Activated T-helper 1 cell treated with anti-CD3 and anti-CD28 coated beads, Interleukin-2, amount 50 U/mL, for 16 hours (primary cell): ENCODE measurements around the gene AFF1.
"Not testable (repeated sequence)": the region's sequence is repeated elsewhere in the genome, so short reads cannot be mapped to it uniquely, and the experiment has no call there.

ENCODE experiments used
- DNase-seq, 2 donors: peaks; one replicate each; pipeline ENCODE4 v3.0.0-alpha.2; 2020; ENCODE audit warnings: low read depth in 1 of 2, low spot score in 1 of 2

AFF1 gene

GRCh38 chr4:87076690-87077358 lies 142.0 kb downstream of the AFF1 start:
- DNase-seq, result no peak

- no peak for DNase-seq
These were observed 143.2 kb downstream of the AFF1 start for GRCh38 chr4:87077914-87078585.

GRCh38 chr4:87078987-87079486 lies 144.2 kb downstream of the AFF1 start:
- DNase-seq, result no peak

- no peak for DNase-seq
These were observed 145.2 kb downstream of the AFF1 start for GRCh38 chr4:87079967-87080366.

DNA sequence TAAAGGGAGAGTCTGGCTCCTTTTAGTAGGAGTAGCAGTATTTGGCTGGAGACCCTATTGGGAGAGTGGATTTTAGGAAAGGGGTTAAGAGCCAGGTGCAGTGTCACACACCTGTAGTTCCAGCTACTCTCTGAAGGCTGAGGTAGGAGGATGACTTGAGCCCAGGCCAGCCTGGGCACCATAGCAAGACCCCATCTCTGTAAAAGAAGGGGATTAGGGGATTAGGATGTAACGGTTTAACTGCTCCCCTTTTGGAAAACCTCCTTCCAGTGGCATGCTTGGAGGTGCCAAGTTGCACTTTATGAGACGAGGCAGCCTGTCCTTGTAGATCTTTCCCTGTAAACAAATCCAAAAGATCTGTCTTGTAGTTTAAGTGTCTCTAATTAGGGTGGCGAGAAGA lies 145.7 kb downstream of the AFF1 start:
- no peak for DNase-seq

DNA sequence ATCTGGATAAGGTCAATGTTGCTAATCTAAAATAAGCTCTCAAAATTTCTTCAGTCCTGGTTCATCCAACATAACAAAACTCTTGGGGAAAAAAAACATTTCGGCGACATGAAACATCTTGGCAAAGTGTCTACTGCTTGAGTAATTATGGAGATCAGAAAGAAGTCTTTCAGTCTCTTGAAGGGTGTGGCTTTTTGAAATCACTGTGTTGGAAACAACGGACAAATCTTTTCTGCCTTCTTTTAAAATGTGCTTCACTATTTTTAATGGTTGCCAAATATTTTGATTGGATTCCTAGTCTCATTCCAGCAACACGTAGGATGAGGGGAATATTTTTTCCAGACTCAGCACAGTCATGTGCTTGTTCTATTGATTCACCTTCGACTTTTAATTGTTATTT lies 147.0 kb downstream of the AFF1 start:
- no peak for DNase-seq

- DNase-seq, result not testable (repeated sequence)
These were observed 150.9 kb downstream of the AFF1 start for GRCh38 chr4:87085732-87086131.

- DNase-seq, result no peak
These were observed 151.5 kb downstream of the AFF1 start for GRCh38 chr4:87086143-87086805.

DNA sequence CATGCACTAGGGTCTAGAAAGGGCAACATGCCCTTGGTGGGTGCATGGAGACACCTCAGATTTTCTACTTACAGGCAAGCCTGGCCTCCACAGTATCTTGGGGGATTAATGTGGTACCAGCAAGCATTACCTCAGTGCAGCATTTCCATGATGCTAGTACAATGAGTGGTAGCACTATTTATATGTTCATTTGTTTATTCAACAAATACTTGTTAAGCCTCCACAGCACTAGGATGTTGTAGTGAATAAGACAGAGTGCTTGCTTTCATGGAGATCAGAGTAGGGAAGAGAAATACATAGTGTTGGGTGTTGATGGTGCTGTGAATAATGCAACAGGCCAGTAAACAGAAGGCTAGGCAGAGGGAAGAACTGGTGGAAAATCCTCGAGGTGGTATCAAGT lies 152.2 kb downstream of the AFF1 start:
- DNase-seq, result no peak

DNA sequence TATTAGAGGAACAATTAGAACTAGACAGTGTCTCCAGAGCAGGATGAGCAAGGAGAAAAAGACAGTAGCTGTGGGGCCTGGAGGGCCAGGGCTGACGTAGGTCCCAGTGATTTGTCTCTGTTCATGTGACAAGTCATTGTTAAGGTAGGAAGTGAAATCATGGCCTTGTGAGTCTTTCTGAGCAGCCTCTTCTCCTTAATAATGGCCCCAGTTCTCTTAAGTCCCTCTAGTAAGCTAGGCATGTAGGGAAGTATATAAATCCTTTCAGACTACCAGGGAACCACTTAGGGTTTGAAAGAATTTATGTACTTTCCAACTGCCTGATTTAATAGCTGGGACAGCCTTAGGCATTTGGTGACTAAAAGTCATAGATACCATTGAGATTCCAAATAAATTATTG lies 152.6 kb downstream of the AFF1 start:
- DNase-seq, result no peak

GRCh38 chr4:87088186-87088585 lies 153.4 kb downstream of the AFF1 start:
- no peak for DNase-seq

- DNase-seq, result no peak
These were observed 154.6 kb downstream of the AFF1 start for GRCh38 chr4:87089368-87089767.

DNA sequence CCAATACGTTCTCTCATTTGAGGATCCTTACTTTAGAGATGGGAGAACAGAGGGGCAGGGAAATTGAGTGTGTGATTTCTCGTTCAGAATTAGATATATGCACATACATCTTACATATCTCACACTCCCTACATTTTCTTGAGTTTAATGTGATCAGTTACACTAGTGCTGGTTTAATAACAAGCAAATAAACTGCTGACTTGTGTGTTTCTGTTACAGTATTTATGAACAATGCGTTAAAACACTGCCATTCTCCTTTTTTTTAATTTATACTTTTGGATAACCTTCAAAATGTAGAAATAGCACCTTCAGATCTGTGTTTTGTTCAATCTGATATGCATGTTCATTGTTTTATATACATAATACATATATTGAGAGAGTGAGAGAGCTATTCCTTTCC lies 155.5 kb downstream of the AFF1 start:
- DNase-seq, result no peak

DNA sequence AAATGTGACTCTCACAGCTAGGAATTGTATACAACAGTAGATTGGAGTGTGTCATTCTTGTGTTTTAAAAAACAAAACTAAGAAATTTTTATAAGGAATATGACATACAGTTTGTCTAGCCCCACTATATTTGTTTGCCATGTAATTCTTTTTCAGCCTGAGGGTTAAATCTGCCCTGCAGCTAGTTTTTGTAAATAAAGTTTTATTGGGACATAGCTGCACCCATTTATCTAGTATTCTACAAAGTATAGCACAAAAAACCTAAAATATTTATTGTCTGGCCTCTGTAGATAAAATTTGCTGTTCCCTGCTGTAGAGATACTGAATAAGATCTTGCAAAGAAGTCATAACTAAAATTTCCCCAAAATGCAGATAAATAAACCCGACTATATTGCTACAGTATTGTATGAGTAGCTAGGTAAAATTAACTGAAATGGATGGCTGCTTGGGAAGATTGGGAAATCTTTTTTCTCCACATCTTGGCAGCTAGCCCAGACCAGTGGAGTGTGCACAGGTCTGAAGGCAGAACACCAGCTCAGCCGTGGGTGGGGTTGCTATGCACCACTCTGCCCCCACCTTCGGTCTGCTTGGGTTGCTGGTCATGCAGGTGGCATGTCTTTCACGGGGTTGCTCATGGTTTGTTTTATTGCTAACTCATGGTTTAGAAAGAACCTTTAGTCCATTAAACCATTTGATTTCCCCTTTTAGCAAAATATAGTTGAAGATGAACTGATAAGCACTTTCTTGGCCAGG lies 157.8 kb downstream of the AFF1 start:
- DNase-seq, result no peak

DNA sequence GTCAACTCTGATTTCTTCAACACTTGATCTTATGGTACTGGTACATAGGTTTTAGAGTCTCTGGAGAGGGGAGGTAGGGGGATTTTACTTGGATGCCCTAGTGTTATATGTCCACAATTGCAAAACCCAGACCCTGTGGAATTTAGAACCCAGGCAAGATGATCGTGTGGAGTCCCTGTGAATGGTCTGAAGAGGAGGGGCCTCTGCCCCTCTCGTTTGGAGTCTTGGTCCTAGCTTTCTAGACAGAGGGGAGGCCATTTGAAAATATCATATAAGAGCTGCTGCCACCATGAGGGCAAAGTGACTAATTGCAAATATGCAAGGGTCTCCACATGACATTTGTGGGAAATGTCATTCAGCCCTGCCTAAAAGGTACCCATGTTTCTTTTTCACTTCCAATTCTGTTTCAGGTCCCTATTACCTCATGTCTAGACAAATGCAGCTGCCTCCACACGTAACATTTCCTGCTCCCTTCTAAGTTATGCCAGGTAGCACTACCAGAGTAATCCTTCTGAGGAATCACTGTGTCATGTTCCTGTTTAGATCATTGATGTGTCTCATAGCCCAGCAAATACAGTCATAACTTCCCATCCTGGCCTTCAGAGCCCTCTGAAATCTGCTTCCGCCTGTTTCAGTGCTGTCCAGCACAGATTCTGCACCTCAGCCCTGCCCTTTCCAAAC lies 158.8 kb downstream of the AFF1 start:
- peak in 1 of 2 donors; percentile 7 for DNase-seq

- DNase-seq, result no peak
These were observed 162.3 kb downstream of the AFF1 start for GRCh38 chr4:87097075-87097474.

DNA sequence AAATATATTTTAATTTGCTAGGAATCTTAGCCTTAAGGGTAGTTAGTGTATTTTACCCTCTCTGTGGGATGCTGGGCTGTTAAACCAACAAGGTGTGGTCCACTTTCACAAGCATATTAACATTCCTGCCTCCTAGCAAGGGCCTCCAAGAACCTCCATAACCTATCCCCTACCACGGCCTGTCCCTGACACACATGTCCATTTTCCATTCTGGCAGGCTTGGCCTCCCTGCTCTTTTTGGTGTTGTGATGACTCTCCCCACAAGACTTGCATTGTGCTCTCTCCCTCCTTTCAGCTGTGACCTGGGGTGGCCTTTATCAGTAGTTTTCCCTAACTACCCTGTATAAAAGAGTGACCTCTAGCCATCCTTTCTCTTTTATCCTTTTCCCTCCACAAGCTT lies 165.4 kb downstream of the AFF1 start:
- DNase-seq, result no peak

DNA sequence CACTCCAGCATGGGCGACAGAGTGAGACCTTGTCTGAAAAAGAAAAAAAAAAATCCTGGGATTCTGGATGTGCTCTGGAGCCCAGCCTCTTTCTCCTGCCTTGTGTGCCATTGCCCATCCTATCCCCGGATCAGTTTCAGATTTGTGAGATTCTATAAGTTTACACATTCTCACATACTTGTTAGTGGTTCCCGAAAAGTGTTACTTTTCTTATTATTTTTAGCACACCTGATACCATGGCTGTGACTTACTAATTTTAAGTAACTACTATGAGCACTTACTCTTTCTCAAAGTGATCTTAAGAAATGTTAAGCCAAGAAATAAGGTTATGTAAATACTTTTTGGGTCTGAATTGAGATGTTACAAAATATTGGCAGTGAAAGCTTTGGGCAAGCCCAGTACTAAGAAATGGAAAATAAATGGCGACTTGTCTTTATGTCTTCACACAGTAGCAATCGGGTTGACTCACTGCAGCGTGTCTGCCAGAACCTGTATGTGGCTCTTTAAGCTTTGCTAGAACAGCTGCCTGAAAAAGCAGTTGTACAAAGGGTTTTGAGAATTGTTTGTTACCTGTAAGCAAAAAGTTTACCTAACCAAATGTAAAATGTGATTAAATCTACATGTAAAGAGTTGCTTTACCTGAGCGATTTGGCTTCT lies 166.9 kb downstream of the AFF1 start:
- DNase-seq, result no peak

DNA sequence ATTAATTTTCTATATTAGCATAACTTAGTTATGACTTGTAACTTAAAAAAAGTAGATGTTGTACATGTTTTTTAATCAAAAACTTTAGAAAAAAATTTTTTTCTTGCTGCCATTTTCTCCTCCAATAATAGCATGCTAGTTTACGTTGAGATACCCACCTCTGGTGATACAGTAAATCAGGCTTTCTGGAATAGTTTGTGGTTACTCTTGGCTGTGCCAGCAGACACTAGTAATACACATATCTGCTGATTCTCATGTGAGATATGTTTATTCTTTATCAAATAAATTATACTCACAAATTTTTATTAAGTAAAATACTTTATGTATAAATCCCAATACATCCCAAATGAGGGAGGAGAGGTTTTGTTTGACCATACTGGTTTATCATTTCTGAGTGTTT lies 168.3 kb downstream of the AFF1 start:
- DNase-seq, result no peak

DNA sequence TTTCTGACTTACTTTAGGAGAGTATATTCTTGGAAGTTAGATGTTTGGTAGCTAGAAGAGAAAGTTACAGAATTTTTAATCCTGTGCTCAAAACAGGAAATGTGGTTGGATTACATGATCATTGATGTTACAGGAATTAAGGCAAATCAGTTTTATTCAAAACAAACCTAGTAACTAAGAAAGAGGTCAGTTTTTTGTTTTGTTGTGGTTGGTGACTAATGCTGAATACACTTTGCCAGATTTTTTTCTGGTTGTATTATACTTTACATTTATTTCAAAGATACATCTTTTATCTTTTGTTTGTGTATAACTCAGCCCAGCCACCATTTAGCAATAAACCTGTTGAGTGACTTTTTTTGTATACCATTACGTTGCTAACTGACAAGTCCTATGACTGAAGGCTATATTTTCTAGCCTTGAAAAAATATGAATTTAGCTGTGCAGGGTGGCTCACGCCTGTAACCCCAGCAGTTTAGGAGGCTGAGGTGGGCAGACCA lies 168.9 kb downstream of the AFF1 start:
- no peak for DNase-seq
